Iris pigment epithelial cell (primary cell): Measurements from ENCODE around the gene BRPF1.

ENCODE experiments used
- DNase-seq: peaks from one replicate; pipeline ENCODE4 v3.0.0-alpha.2; 2011; ENCODE audit warnings: low read depth

The BRPF1 gene

GRCh38 chr3:9732080-9732739 lies 675 bp downstream of the BRPF1 start:
- DNase-seq = peak; percentile 15

- DNase-seq = peak; percentile 38
These were observed 1.2 kb downstream of the BRPF1 start for GRCh38 chr3:9732740-9733115.

- DNase-seq = peak; percentile 9
These were observed 5.3 kb downstream of the BRPF1 start for GRCh38 chr3:9736831-9737230.

- DNase-seq = no peak
These were observed 7.6 kb downstream of the BRPF1 start for GRCh38 chr3:9739181-9739580.

- no peak for DNase-seq
These were observed 11.0 kb downstream of the BRPF1 start for GRCh38 chr3:9742560-9742959.

- no peak for DNase-seq
These were observed 12.0 kb downstream of the BRPF1 start for GRCh38 chr3:9743548-9743947.

- DNase-seq = no peak
These were observed 12.6 kb downstream of the BRPF1 start for GRCh38 chr3:9744162-9744561.

GRCh38 chr3:9745521-9745920 lies 14.0 kb downstream of the BRPF1 start:
- DNase-seq = no peak

GRCh38 chr3:9746330-9746729 lies 14.8 kb downstream of the BRPF1 start:
- DNase-seq = peak; percentile 96

GRCh38 chr3:9747267-9747666 lies 15.7 kb downstream of the BRPF1 start:
- DNase-seq = peak; percentile 32

- no peak for DNase-seq
These were observed 16.5 kb downstream of the BRPF1 start for GRCh38 chr3:9748031-9748430.

GRCh38 chr3:9749296-9749644 lies 17.7 kb downstream of the BRPF1 start:
- peak; percentile 4 for DNase-seq

GRCh38 chr3:9749645-9750555 lies 18.4 kb downstream of the BRPF1 start, which contains the start of gene OGG1:
TSS of gene OGG1 (plus strand) at chr3:9749952. CDS start at chr3:9750287, 335 bp downstream.
- peak; percentile 99 for DNase-seq

- DNase-seq = peak; percentile 51
These were observed 19.2 kb downstream of the BRPF1 start for GRCh38 chr3:9750556-9751411.

GRCh38 chr3:9754678-9755077 lies 23.1 kb downstream of the BRPF1 start:
- peak; percentile 23 for DNase-seq

- DNase-seq = no peak
These were observed 25.9 kb downstream of the BRPF1 start for GRCh38 chr3:9757427-9757826.

- DNase-seq = no peak
These were observed 29.4 kb downstream of the BRPF1 start for GRCh38 chr3:9760779-9761505.

- DNase-seq = no peak
These were observed 30.4 kb downstream of the BRPF1 start for GRCh38 chr3:9761919-9762318.

- no peak for DNase-seq
These were observed 31.3 kb downstream of the BRPF1 start for GRCh38 chr3:9762871-9763270.

- peak; percentile 23 for DNase-seq
These were observed 34.3 kb downstream of the BRPF1 start for GRCh38 chr3:9765865-9766264.

GRCh38 chr3:9767418-9767817 lies 35.9 kb downstream of the BRPF1 start:
- DNase-seq = no peak
